NCI-H510A treated with DMSO at 0.1 percent for 48 hours (cell line): Measurements from ENCODE around the gene HENMT1.
A peak's percentile ranks its signal among the peaks of the same experiment; 100 is the strongest.
"Not testable (repeated sequence)": the region's sequence is repeated elsewhere in the genome, so short reads cannot be mapped to it uniquely, and the experiment has no call there.

Source experiments
- DNase-seq: peaks from one replicate; lab custom pipeline; 2025; lab: John Stamatoyannopoulos, UW

The HENMT1 gene

GRCh38 chr1:108661030-108661609, at the start of gene HENMT1:
Gene HENMT1 (minus strand): TSS chr1:108661093. CDS start chr1:108659884, 1,209 bp downstream.
- no peak for DNase-seq

- no peak for DNase-seq
Observed at GRCh38 chr1:108708691-108709660, 48.1 kb upstream of the HENMT1 start.

GRCh38 chr1:108706643-108707042, 45.8 kb upstream of the HENMT1 start:
- DNase-seq, result no peak

- no peak for DNase-seq
Observed at GRCh38 chr1:108704496-108704895, 43.6 kb upstream of the HENMT1 start.

- DNase-seq, result no peak
Observed at GRCh38 chr1:108703939-108704338, 43.0 kb upstream of the HENMT1 start.

GRCh38 chr1:108702109-108702508, 41.2 kb upstream of the HENMT1 start:
- DNase-seq, result not testable (repeated sequence)

GRCh38 chr1:108701176-108701849, 40.4 kb upstream of the HENMT1 start:
- DNase-seq, result no peak

- DNase-seq, result no peak
Observed at GRCh38 chr1:108699375-108700332, 38.8 kb upstream of the HENMT1 start.

- DNase-seq, result no peak
Observed at GRCh38 chr1:108695535-108695934, 34.6 kb upstream of the HENMT1 start.

GRCh38 chr1:108692724-108693655, 32.1 kb upstream of the HENMT1 start:
- peak; percentile 55 for DNase-seq

- peak; percentile 83 for DNase-seq
Observed at GRCh38 chr1:108691942-108692723, 31.2 kb upstream of the HENMT1 start, which contains the start of gene PRPF38B. Gene PRPF38B (plus strand): TSS chr1:108692310. CDS start chr1:108692592, 282 bp downstream.

GRCh38 chr1:108691128-108691941, 30.4 kb upstream of the HENMT1 start:
- no peak for DNase-seq

- no peak for DNase-seq
Observed at GRCh38 chr1:108686614-108687313, 25.9 kb upstream of the HENMT1 start.

GRCh38 chr1:108685529-108685928, 24.6 kb upstream of the HENMT1 start:
- DNase-seq, result no peak

GRCh38 chr1:108681701-108682100, 20.8 kb upstream of the HENMT1 start:
- not testable (repeated sequence) for DNase-seq

- DNase-seq, result no peak
Observed at GRCh38 chr1:108679586-108680213, 18.8 kb upstream of the HENMT1 start.

GRCh38 chr1:108678706-108679105, 17.8 kb upstream of the HENMT1 start:
- no peak for DNase-seq
